Right kidney (tissue), 1 donor: Measurements from ENCODE around the gene TAF1.
"Not testable (repeated sequence)": the region's sequence is repeated elsewhere in the genome, so short reads cannot be mapped to it uniquely, and the experiment has no call there.

ENCODE experiments used
- DNase-seq: peaks from one replicate; pipeline ENCODE4 v3.0.0-alpha.2; 2016

The TAF1 gene

DNA sequence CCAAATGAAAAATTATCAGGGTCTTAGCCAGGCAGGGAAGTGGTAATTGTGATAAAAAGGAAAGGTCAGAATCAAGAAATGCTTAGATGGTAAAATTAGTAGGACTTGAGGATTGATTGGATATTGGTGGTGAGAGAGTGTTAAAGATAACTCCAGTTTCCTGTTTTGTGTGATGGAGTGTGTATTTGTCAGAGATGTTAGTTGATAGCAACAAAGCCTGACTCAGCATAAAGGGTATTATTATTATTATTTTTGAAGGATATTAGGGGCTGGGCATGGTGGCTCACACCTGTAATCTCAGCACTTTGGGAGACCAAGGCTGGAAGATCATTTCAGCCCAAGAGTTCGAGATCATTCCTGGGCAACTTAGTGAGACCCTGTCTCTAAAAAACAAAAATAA lies 143.1 kb downstream of the TAF1 start:
- no peak for DNase-seq

DNA sequence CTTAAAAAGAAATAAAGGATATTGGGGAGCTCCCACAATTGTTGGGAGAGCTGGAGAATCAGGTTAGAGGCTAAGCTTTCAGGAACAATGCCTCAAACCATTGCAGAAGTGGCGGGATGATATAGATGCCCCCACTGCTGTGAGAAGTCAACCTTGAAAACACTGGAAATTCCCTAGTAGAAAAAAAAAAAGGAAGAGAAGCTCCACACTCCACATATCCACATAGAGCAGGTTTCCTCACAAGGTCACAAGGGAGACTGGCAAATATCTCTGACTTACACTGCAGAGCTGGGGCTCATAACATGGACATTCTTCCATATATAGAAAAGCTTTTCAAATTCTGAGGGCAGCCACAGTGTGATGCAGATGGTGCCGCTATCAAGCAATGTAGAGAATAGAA lies 144.0 kb downstream of the TAF1 start:
- DNase-seq: no peak

DNA sequence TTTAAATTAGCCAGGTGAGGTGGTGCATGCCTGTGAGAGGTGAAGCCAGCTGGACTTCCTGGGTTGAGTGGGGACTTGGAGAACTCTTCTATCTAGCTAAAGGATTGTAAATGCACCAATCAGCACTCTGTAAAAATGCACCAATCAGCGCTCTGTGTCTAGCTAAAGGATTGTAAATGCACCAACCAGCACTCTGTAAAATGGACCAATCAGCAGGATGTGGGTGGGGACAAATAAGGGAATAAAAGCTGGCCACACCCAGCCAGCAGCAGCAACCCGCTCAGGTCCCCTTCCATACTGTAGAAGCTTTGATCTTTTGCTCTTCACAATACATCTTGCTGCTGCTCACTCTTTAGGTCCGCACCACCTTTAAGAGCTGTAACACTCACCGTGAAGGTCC lies 147.6 kb downstream of the TAF1 start:
- not testable (repeated sequence) for DNase-seq

- no peak for DNase-seq
These were observed 148.3 kb downstream of the TAF1 start for GRCh38 chrX:71514367-71515037.

DNA sequence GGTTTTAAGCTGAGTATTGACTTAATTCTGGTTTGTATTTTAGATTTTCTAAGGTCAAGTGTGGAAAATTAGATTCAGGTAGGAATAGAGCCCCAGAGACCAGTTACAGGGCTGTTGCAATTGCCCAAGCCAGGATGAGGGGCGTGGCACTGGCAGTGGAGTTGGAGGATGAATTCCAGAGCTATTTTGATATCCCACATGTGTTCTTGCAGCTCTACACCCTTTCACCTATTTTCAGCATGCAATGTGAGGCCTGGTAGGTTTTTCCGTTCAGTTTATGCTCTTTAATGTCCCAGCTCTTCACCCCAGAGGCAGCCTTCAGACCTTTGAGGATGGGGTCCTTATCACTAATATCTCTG lies 148.9 kb downstream of the TAF1 start:
- no peak for DNase-seq
